ENCODE data around the gene FHL2. TPM values are rescaled to one million over a fixed set of nuclear protein-coding genes. Genes with fewer than 3 reads are reported as not detected.

Gene FHL2
- total and polyA plus RNA-seq, 7 donors: 24.7 to 114 (median 35.4) TPM

- no peak for ATAC-seq
- H3K36me3 ChIP-seq (ENCODE audit: insufficient read depth in 1 of 2, low read depth in 1 of 2): peaks cover 6 to 89% of the 10 kb centered on the region in 2 donors
Measured at GRCh38 chr2:105361102-105361889, 37.6 kb downstream of the FHL2 start.

GRCh38 chr2:105358593-105358992, 40.3 kb downstream of the FHL2 start:
- no peak for DNase-seq
- no peaks in the 10 kb centered on the region for H3K27me3 ChIP-seq (ENCODE audit: insufficient read depth in 3 of 3, low read length in 2 of 3)
- no peak overlapping the region for H3K4me3 ChIP-seq
- H3K36me3 ChIP-seq (ENCODE audit: insufficient read depth in 1 of 2, low read depth in 1 of 2): peaks cover 6 to 77% of the 10 kb centered on the region in 2 donors
- peaks cover 15% of the 10 kb centered on the region for H3K9me3 ChIP-seq
- no peak for TF ChIP-seq CTCF (IDR thresholded peaks at IDR 0.05)
- WGBS, 3 donors: 47 to 71% (median 47%) methylated on average over 6 of the region's 6 CpGs
- intact Hi-C loops (cut with DNase I): no loop called here
- no peaks in the 10 kb centered on the region for H3K4me1 ChIP-seq
- H3K27ac ChIP-seq: no peak overlapping the region
- ATAC-seq: no peak

More at GRCh38 chr2:105361102-105361889, 37.6 kb downstream of the FHL2 start:
- DNase-seq: no peak
- no peak for TF ChIP-seq CTCF (IDR thresholded peaks at IDR 0.05)
- Histone ChIP-seq H3K27me3 (ENCODE audit: insufficient read depth in 3 of 3, low read length in 2 of 3) (no peaks in the 10 kb centered on the region), H3K4me3 (no peak overlapping the region), H3K4me1 (no peaks in the 10 kb centered on the region), H3K27ac (peak overlapping the region; percentile 56), H3K9me3 (peaks cover 12% of the 10 kb centered on the region)
- intact Hi-C loops (cut with DNase I): no loop called here
- 69 to 74% (median 73%) methylated on average over 11 of the region's 11 CpGs for WGBS, 3 donors

- 97 to 100% (median 99%) methylated on average over 1 of the region's 1 CpG for WGBS, 3 donors
- no peak overlapping the region for H3K4me3 ChIP-seq
- H3K9me3 ChIP-seq: peaks cover 15% of the 10 kb centered on the region
- no peak overlapping the region for H3K27ac ChIP-seq
- ATAC-seq: no peak
- intact Hi-C loops (cut with DNase I): no loop called here
- no peaks in the 10 kb centered on the region for H3K27me3 ChIP-seq (ENCODE audit: insufficient read depth in 3 of 3, low read length in 2 of 3)
- no peak for TF ChIP-seq CTCF (IDR thresholded peaks at IDR 0.05)
- no peaks in the 10 kb centered on the region for H3K4me1 ChIP-seq
- no peak for DNase-seq
- peaks cover 6 to 71% of the 10 kb centered on the region in 2 donors for H3K36me3 ChIP-seq (ENCODE audit: insufficient read depth in 1 of 2, low read depth in 1 of 2)
Measured at GRCh38 chr2:105357122-105357521, 41.7 kb downstream of the FHL2 start.

DNA sequence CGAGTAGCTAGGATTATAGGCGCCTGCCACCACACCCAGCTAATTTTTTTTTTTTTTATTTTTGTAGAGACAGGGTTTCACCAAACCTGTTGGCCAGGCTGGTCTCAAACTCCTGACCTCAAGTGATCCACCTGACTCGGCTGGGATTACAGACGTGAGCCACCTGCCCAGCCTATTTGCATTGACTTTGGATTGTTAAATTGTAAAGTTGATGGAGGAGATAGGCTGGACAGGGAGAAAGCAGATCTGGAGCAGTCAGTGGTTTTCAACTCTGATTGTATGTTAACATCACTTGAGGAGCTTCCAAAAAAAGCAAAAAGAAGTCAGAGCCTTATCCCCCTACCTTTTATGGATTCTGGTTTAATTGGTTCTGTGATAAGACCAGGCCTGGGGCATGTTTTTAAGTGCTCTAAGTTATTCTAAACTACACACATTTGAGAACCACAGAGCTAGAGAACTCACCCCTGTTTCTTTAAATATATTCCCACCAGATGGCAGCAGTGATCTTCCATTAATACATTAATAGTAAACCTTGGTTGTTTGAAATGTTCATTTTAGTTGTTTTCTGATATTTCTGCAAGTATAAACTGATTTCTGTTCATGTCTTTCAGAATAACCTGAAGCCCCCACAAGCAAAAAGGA, 54.0 kb downstream of the FHL2 start:
- peak in 2 of 4 donors; percentile 63 to 75 for ATAC-seq

More for the DNA sequence above, 54.0 kb downstream of the FHL2 start:
- WGBS, 3 donors: 71 to 80% (median 74%) methylated on average over 4 of the region's 4 CpGs
- H3K27me3 ChIP-seq (ENCODE audit: insufficient read depth in 3 of 3, low read length in 2 of 3): no peaks in the 10 kb centered on the region
- H3K4me3 ChIP-seq: no peak overlapping the region
- intact Hi-C loops (cut with DNase I): loop anchor here in 1 of 2 donors (2.0 kb wide), 1 partner anchor 176 kb away; no protein-coding TSS in a partner anchor
- peak; percentile 46 for TF ChIP-seq CTCF (IDR thresholded peaks at IDR 0.05)
- no peaks in the 10 kb centered on the region for H3K4me1 ChIP-seq
- DNase-seq: no peak
- H3K27ac ChIP-seq: no peak overlapping the region
- H3K36me3 ChIP-seq (ENCODE audit: insufficient read depth in 1 of 2, low read depth in 1 of 2): peaks cover 15 to 100% of the 10 kb centered on the region in 2 donors
- H3K9me3 ChIP-seq: no peaks in the 10 kb centered on the region
